BLaER1 treated with 17β-estradiol and CSF1 and Interleukin-3, amounts not matched to agents 10 nM and 100 nM (cell line): ENCODE data around the gene NGRN.
A peak's percentile ranks its signal among the peaks of the same experiment; 100 is the strongest.
"Not testable (repeated sequence)": the region's sequence is repeated elsewhere in the genome, so short reads cannot be mapped to it uniquely, and the experiment has no call there.

ENCODE experiments used
- H3K27ac ChIP-seq, 11 experiments: shearing (Covaris generic); formaldehyde crosslinking; 2 replicates each; pipeline ENCODE4 v1.8.1; 2022
- H3K27me3 ChIP-seq, 11 experiments: shearing (Covaris generic); formaldehyde crosslinking; 2 replicates each; pipeline ENCODE4 v1.8.1; 2022
- H3K36me3 ChIP-seq, 11 experiments: shearing (Covaris generic); formaldehyde crosslinking; 2 replicates each; pipeline ENCODE4 v1.8.1; 2022
- H3K4me1 ChIP-seq, 10 experiments: shearing (Covaris generic); formaldehyde crosslinking; 2 replicates each; pipeline ENCODE4 v1.8.1; 2022
- H3K4me2 ChIP-seq, 11 experiments: shearing (Covaris generic); formaldehyde crosslinking; 2 replicates each; pipeline ENCODE4 v1.8.1; 2022
- H3K4me3 ChIP-seq, 10 experiments: shearing (Covaris generic); formaldehyde crosslinking; 2 replicates each; pipeline ENCODE4 v1.8.1; 2022
- H3K9ac ChIP-seq, 11 experiments: shearing (Covaris generic); formaldehyde crosslinking; 2 replicates each; pipeline ENCODE4 v1.8.1; 2022
- H3K9me3 ChIP-seq, 11 experiments: shearing (Covaris generic); formaldehyde crosslinking; replicated peaks in 1 of 11; 2 replicates each; pipeline ENCODE4 v1.8.1; 2022
- H4K20me1 ChIP-seq, 11 experiments: shearing (Covaris generic); formaldehyde crosslinking; 2 replicates each; pipeline ENCODE4 v1.8.1; 2022
- Cebpa-rat ChIP-seq, 11 experiments: shearing (Covaris generic); IDR thresholded peaks; 2 replicates each; pipeline ENCODE4 v1.8.1; 2022

NGRN gene

DNA sequence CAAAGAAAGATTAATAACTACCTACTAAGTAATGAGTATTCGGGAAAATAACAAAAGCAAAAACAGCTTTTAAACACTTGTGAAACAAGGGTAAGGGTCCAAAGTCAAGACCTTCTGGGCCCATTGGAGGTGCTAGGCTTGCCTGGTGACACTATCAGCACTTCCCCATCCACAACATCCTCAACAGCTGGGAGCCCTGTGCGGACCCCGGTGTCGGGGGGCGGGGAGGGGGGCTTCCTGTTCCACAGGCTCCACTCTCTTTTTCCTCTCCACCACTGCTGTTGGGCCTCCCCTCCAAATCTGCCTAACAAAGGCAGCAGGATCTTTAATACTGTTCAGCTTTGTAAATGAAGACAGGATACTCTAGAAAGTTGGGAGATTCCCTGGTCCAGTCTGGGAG is 21.6 kb downstream of the NGRN start:
- peak overlapping the region in 9 of 11 experiments; percentile 49 to 74 (median 64); a peak in 18 of 22 replicates for H3K4me2 ChIP-seq
- no peaks in the 10 kb centered on the region for H3K27me3 ChIP-seq
- H3K27ac ChIP-seq = peak overlapping the region in 2 of 11 experiments; percentile 7 to 32; a peak in 1 of 22 replicates
- H3K9me3 ChIP-seq = no peaks in the 10 kb centered on the region
- H3K4me1 ChIP-seq = peaks cover 6 to 23% (median 9%) of the 10 kb centered on the region in 10 experiments
- H4K20me1 ChIP-seq = no peaks in the 10 kb centered on the region
- H3K36me3 ChIP-seq = no peaks in the 10 kb centered on the region
- TF ChIP-seq Cebpa-rat (IDR thresholded peaks at IDR 0.05) = no peak
- H3K9ac ChIP-seq = peak overlapping the region in 6 of 11 experiments; percentile 0 to 53 (median 16); a peak in 4 of 22 replicates
- no peak overlapping the region for H3K4me3 ChIP-seq

DNA sequence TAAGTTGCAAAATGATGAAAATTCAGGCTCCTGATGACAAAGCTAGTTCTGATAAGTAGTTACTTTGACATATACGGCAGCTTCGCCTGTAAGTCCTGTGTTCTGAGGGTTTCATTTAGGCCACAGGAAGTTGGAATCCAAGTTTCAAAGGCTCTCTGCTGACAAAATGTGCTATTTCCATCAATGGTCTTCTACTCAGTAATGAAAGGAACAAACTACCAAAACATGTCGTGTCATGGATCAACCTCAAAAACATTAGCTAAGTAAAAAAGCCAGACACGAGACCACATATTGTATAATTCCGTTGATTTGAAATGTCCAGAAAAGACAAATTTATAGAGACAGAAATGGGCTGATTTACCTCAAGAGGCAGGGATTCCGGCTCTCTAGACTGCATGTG is 22.5 kb downstream of the NGRN start:
- no peaks in the 10 kb centered on the region for H3K36me3 ChIP-seq
- H3K4me3 ChIP-seq = no peak overlapping the region
- no peaks in the 10 kb centered on the region for H3K9me3 ChIP-seq
- peak overlapping the region in 1 of 11 experiments; percentile 23; a peak in 1 of 22 replicates for H3K9ac ChIP-seq
- H3K4me1 ChIP-seq = peaks cover 6 to 25% (median 10%) of the 10 kb centered on the region in 10 experiments
- no peak overlapping the region for H3K4me2 ChIP-seq
- no peak overlapping the region for H3K27ac ChIP-seq
- no peak for TF ChIP-seq Cebpa-rat (IDR thresholded peaks at IDR 0.05)
- no peaks in the 10 kb centered on the region for H4K20me1 ChIP-seq
- no peaks in the 10 kb centered on the region for H3K27me3 ChIP-seq

DNA sequence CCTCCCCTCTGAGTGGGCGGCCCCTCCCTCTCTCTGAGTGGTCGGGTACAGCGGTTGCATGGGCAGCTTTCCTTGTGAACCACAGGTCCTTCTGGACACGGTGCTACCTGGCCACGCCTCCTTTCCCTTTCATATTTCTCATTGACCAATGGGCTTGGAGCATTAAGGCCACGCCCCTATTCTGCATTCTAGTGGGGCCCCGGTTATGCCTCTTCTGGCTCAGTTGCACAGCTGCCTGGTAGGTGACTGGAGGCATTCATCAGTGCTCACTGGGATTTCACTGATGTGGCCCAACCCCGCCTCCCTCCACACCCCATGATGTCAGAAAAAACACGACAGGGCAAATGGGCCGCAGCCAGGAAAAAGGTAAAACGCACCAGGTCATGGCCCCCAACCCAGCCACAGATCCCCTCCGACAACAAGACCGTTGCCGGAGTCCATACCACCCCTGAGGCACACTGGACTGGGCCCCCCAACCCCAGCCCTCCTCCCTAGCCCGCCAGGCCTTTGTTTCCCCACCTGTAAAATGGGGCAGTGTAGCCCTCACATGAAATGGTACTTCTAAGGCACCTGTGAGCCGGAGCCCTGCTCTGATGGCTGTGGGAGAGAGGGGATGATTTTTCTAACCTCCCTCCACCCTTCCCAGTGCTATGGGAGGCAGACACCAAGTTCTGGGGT is 26.3 kb downstream of the NGRN start:
- Histone ChIP-seq H3K27me3 (no peaks in the 10 kb centered on the region), H4K20me1 (no peaks in the 10 kb centered on the region), H3K4me3 (no peak overlapping the region), H3K9ac (no peak overlapping the region), H3K27ac (no peak overlapping the region), H3K9me3 (no peaks in the 10 kb centered on the region), H3K36me3 (no peaks in the 10 kb centered on the region), H3K4me2 (no peak overlapping the region), H3K4me1 (peaks cover 9 to 54% (median 38%) of the 10 kb centered on the region in 10 experiments)
- no peak for TF ChIP-seq Cebpa-rat (IDR thresholded peaks at IDR 0.05)

DNA sequence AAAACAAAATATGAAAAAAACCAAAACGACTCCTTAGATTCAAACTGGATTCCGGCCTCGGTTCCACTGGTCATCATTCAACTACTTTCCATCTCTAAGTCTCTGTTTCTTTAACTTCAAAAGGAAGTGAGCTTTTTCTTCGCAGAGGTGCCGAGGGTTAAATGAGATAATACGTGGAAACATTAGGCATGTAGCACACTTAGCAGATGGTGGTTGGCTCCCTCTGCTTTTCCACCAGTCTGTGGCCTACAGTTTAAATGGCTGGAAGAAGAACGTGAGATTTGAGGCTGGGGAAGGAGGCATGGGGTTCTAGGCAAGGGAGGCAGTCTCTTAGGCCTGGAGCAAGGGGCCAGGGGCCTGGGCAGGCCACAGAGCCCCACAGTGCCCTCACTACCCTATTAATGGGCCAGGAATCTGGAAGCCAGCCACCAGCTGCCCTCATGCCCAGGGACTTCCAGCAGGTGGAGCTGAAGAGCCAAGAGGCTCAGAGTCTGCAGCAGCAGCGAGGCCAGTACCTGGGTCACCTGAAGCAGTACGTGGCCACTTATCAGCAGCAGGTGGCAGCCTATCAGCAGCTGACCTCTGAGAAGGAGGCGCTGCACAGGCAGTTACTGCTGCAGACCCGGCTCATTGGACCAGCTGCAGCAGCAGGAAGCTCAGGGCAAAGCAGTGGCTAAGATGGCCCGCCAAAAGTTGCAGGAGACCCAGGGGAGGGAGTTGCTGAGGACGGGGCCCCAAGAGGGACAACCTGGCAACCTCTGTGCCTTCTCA is 27.8 kb downstream of the NGRN start:
- not testable (repeated sequence) for H3K9me3 ChIP-seq, H3K4me3 ChIP-seq, H3K27ac ChIP-seq, H4K20me1 ChIP-seq, H3K27me3 ChIP-seq, H3K36me3 ChIP-seq
- peak overlapping the region; percentile 37 to 79 (median 67); a peak in 19 of 22 replicates for H3K4me2 ChIP-seq
- H3K4me1 ChIP-seq = peaks cover 4 to 44% (median 31%) of the 10 kb centered on the region in 10 experiments; a peak in 19 of 20 replicates
- 0 out of 22 replicates have a peak overlapping the region, but pooled peaks of 1 of the 11 experiments have one; percentile 14 for H3K9ac ChIP-seq

DNA sequence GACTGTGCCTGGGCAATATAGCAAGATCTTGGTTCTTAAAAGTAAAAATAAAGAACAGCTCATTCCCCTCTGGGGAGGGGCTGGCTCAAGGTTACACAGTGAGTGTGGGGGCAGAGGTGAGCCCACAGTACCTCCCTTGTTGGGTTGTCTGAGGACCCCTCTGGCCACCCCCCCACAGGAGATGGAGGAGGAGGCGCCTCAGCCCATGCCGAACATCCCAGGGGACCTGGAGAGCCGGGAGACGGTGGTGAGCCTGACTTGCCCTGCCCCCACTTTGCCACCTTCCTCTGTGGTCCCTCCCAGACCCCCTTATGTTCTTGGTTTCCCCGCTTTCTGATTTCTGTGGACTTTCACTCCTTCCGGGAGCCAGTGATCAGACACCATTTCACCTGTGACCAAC is 28.7 kb downstream of the NGRN start:
- no peaks in the 10 kb centered on the region for H4K20me1 ChIP-seq
- no peak overlapping the region for H3K27ac ChIP-seq
- no peak overlapping the region for H3K4me3 ChIP-seq
- H3K9ac ChIP-seq = no peak overlapping the region
- no peaks in the 10 kb centered on the region for H3K9me3 ChIP-seq
- no peaks in the 10 kb centered on the region for H3K36me3 ChIP-seq
- no peak for TF ChIP-seq Cebpa-rat (IDR thresholded peaks at IDR 0.05)
- peaks cover 4 to 44% (median 31%) of the 10 kb centered on the region in 10 experiments; a peak in 19 of 20 replicates for H3K4me1 ChIP-seq
- H3K4me2 ChIP-seq = peak overlapping the region in 9 of 11 experiments; percentile 15 to 79 (median 71); a peak in 13 of 22 replicates
- no peaks in the 10 kb centered on the region for H3K27me3 ChIP-seq

DNA sequence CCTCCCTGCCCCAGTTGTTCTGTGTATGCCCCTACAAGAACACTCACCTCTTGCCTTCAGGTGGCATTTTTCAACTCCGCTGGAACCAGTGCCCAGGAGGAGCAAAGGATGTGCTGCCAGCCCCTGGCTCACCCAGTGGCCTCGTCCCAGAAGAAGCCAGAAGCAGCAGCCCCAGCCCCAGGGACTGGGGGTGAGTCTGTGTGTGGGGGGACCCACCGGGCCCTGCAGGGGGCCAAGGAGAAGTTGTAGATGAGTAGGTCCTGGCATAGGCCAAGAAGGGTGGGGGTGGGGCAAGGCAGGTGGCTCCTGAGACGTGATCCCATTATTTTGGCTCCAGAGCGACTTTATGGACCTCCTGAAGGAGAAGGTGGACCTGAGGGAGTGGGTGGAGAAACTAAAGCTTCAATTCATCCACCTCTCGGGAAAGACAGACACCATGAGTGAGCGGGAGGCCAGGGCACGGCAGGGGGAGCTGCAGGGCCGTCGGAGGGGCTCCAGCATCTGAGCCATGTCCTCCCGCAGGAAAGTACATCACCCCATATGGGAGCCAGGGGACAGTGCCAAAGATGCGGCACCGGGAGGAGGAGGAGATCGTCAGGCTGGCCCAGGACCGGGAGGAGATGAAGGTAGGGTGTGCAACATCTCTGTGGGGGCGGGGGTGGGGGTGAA is 29.3 kb downstream of the NGRN start:
- H3K27ac ChIP-seq = no peak overlapping the region
- H3K36me3 ChIP-seq = no peaks in the 10 kb centered on the region
- no peak for TF ChIP-seq Cebpa-rat (IDR thresholded peaks at IDR 0.05)
- H3K27me3 ChIP-seq = no peaks in the 10 kb centered on the region
- no peaks in the 10 kb centered on the region for H3K9me3 ChIP-seq
- no peak overlapping the region for H3K9ac ChIP-seq
- H4K20me1 ChIP-seq = no peaks in the 10 kb centered on the region
- H3K4me1 ChIP-seq = peaks cover 4 to 44% (median 31%) of the 10 kb centered on the region in 10 experiments; a peak in 19 of 20 replicates
- H3K4me3 ChIP-seq = no peak overlapping the region
- peak overlapping the region in 8 of 11 experiments; percentile 37 to 79 (median 72); a peak in 14 of 22 replicates for H3K4me2 ChIP-seq

DNA sequence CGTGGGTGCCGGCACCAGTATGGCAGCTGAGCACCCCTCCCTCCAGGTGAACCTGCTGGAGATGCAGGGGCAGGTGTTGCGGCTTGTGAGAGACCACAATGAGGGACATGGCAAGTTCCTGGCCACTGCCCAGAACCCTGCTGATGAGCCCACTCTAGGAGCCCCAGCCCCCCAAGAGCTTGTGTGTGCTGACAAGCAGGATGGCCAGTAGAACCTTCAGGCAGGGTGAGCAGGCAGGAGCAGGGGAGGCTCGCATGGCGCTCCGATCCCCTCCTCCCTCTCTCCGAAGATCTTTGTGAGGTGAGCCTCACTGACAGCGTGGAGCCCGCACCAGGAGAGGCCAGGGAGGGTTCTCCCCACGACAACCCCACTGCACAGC is 29.8 kb downstream of the NGRN start:
- H3K27ac ChIP-seq = no peak overlapping the region
- no peaks in the 10 kb centered on the region for H3K27me3 ChIP-seq
- no peak for TF ChIP-seq Cebpa-rat (IDR thresholded peaks at IDR 0.05)
- H3K4me3 ChIP-seq = no peak overlapping the region
- no peaks in the 10 kb centered on the region for H3K9me3 ChIP-seq
- no peaks in the 10 kb centered on the region for H3K36me3 ChIP-seq
- peak overlapping the region in 9 of 11 experiments; percentile 6 to 79 (median 67); a peak in 16 of 22 replicates for H3K4me2 ChIP-seq
- no peaks in the 10 kb centered on the region for H4K20me1 ChIP-seq
- H3K9ac ChIP-seq = no peak overlapping the region
- peaks cover 4 to 44% (median 31%) of the 10 kb centered on the region in 10 experiments; a peak in 19 of 20 replicates for H3K4me1 ChIP-seq

DNA sequence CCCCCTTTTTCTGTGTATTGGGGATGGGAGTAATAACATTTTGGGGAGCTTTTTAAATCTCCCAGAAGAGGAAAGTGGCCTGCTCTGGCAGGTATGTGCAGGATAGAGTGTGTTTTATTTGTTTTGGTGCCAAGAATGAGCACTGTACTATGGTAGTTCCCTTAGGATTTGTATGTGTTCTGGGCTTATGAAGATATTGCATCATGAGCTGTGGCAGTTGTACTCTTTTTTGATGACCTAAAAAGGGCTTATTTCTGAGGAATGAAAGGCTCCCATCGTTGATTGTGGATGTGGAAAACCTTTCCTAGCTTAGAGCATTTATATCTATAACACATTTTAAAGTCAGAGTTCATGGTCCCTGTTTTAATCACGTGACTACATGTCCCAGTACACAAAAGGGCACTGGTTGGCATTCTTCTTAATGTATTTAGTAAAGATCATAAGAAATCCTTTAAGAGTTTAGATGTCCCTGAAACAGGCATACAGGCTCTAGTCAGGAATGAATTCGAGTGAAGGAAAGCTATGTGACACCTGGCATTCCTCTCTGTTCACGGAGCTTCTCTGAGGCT is 30.9 kb downstream of the NGRN start:
- H3K9me3 ChIP-seq, H3K27ac ChIP-seq, H3K36me3 ChIP-seq, H3K4me2 ChIP-seq, H3K4me3 ChIP-seq, H3K9ac ChIP-seq, H3K27me3 ChIP-seq, H4K20me1 ChIP-seq: not testable (repeated sequence)
- peaks cover 4 to 44% (median 32%) of the 10 kb centered on the region in 10 experiments; a peak in 19 of 20 replicates for H3K4me1 ChIP-seq

DNA sequence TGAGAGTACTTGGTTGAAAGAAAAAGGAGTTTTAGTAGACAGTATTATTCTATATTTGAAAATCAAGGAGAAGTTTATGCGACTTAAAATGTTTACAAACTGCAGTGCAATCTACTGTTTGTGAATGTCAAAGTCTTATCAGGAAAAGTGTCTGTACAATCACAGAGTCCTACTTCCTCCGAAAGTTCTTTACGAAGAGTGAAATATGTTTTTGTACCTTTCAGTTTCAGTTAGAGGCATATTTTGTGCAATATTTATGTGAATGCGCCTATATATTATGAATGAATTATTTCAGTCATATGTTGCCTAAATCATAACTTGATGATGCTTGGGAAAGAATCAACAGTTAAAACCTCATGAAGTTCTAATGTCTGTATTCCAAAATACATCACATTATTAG is 31.5 kb downstream of the NGRN start:
- H3K4me2 ChIP-seq = no peak overlapping the region

More for the DNA sequence above, 31.5 kb downstream of the NGRN start:
- Histone ChIP-seq H3K36me3 (no peaks in the 10 kb centered on the region), H3K9ac (no peak overlapping the region), H3K9me3 (no peaks in the 10 kb centered on the region), H3K4me3 (no peak overlapping the region), H3K27me3 (no peaks in the 10 kb centered on the region), H4K20me1 (no peaks in the 10 kb centered on the region), H3K27ac (no peak overlapping the region), H3K4me1 (peaks cover 4 to 41% (median 32%) of the 10 kb centered on the region in 10 experiments; a peak in 19 of 20 replicates)
- no peak for TF ChIP-seq Cebpa-rat (IDR thresholded peaks at IDR 0.05)
